Endothelial cell of umbilical vein (primary cell): ENCODE measurements around the gene NEMF. TPM values are rescaled to one million over a fixed set of nuclear protein-coding genes. Genes with fewer than 3 reads are reported as not detected.

Source experiments
- BruUV-seq: library from RNA; stranded (reverse); fragments of 400-500 nt; replicated peaks from 2 replicates; lab custom pipeline; 2021; lab: Mats Ljungman, UMichigan
- CTCF ChIA-PET: fragments of 300-600, 350-600 bp; sonication (Branson Sonifier 250); formaldehyde crosslinking; loops from one replicate; lab custom pipeline; 2021; ENCODE audit warnings: antibody characterized with exemption, inconsistent platforms; lab: Charles Lee
- POLR2A ChIA-PET: fragments of 300-600, 350-600 bp; sonication (Branson Sonifier 250); formaldehyde crosslinking; loops from one replicate; lab custom pipeline; 2021; ENCODE audit warnings: antibody characterized with exemption, inconsistent platforms; lab: Charles Lee
- DNase-seq: peaks from one replicate; pipeline ENCODE4 v3.0.0-alpha.2; 2011; ENCODE audit warnings: low read depth, low spot score
- FAIRE-seq: peaks from 2 replicates; lab custom pipeline; 2011; peaks lifted over from hg19 to GRCh38; lab: Jason Lieb, UNC
- H2AFZ ChIP-seq: 2 replicates; pipeline ENCODE4 v1.6.0; 2012; ENCODE audit warnings: low read depth, low read length, control low read depth, inconsistent platforms
- H3K27ac ChIP-seq: 2 replicates; pipeline ENCODE4 v1.5.1; 2011; ENCODE audit warnings: low read depth, mild to moderate bottlenecking, control low read depth, low read length, moderate library complexity; ENCODE audit not compliant: insufficient read depth
- H3K27me3 ChIP-seq, 2 experiments: 2 replicates each; pipeline versions ENCODE4 v1.6.0 to v1.6.1; 2011; ENCODE audit warnings: low read length in 2 of 2, mixed read lengths in 1 of 2; ENCODE audit not compliant: control insufficient read depth in 2 of 2, insufficient read depth in 2 of 2
- H3K36me3 ChIP-seq, 2 experiments: 2 replicates in 1 of 2; 3 replicates in 1 of 2; pipeline ENCODE4 v1.5.1; 2011; ENCODE audit warnings: low read length in 2 of 2, mild to moderate bottlenecking in 1 of 2, moderate library complexity in 1 of 2; ENCODE audit not compliant: control insufficient read depth in 2 of 2, insufficient read depth in 2 of 2; ENCODE audit errors: extremely low read depth in 1 of 2
- H3K4me1 ChIP-seq: 3 replicates; pipeline ENCODE4 v1.5.1; 2011; ENCODE audit warnings: mild to moderate bottlenecking, low read length; ENCODE audit not compliant: control insufficient read depth, insufficient read depth; ENCODE audit errors: extremely low read depth
- H3K4me2 ChIP-seq: 2 replicates; pipeline ENCODE4 v1.6.1; 2011; ENCODE audit warnings: low read length, control low read depth, mixed read lengths; ENCODE audit not compliant: insufficient read depth
- H3K4me3 ChIP-seq, 3 experiments: fragments of 200-600 bp in 1 of 3; sonication (generic), shearing (Covaris generic) in 1 of 3; replicated peaks in 1 of 3; 2 replicates each; pipeline ENCODE4 v1.5.1; 2011 to 2016; ENCODE audit warnings: control low read depth in 3 of 3, low read length in 3 of 3, mild to moderate bottlenecking in 2 of 3, inconsistent platforms in 1 of 3, low read depth in 1 of 3, moderate library complexity in 1 of 3; ENCODE audit not compliant: insufficient read depth in 1 of 3
- H3K79me2 ChIP-seq: 2 replicates; pipeline ENCODE4 v1.6.0; 2012; ENCODE audit warnings: low read length, inconsistent platforms; ENCODE audit not compliant: control insufficient read depth, insufficient read depth
- H3K9ac ChIP-seq: replicated peaks from 2 replicates; pipeline ENCODE3; 2011; ENCODE audit warnings: low read length, control low read depth; ENCODE audit not compliant: insufficient read depth; ENCODE audit errors: extremely low read depth
- H3K9me1 ChIP-seq: replicated peaks from 3 replicates; pipeline ENCODE4 v1.6.0; 2011; ENCODE audit warnings: mild to moderate bottlenecking, low read length; ENCODE audit not compliant: control insufficient read depth, insufficient read depth; ENCODE audit errors: extremely low read depth
- H3K9me3 ChIP-seq: replicated peaks from 2 replicates; pipeline ENCODE4 v1.5.1; 2012; ENCODE audit warnings: low read length, inconsistent platforms; ENCODE audit not compliant: control insufficient read depth, insufficient read depth
- H4K20me1 ChIP-seq: replicated peaks from 2 replicates; pipeline ENCODE3; 2011; ENCODE audit warnings: mild to moderate bottlenecking, low read length; ENCODE audit not compliant: control insufficient read depth, insufficient read depth; ENCODE audit errors: extremely low read depth
- EZH2 ChIP-seq: IDR thresholded peaks from 2 replicates; pipeline ENCODE4 v1.6.1; 2012; ENCODE audit warnings: borderline replicate concordance, low read depth, mild to moderate bottlenecking, moderate library complexity, low read length, inconsistent platforms; ENCODE audit not compliant: severe bottlenecking
- FOS ChIP-seq: IDR thresholded peaks from 2 replicates; pipeline ENCODE4 v1.6.1; 2011; ENCODE audit warnings: mild to moderate bottlenecking, low read length, moderate library complexity, borderline replicate concordance; ENCODE audit not compliant: insufficient read depth
- GATA2 ChIP-seq: IDR thresholded peaks from 2 replicates; pipeline ENCODE4 v1.7.0; 2011; ENCODE audit warnings: low read depth, mild to moderate bottlenecking, moderate library complexity, mixed read lengths, low read length; ENCODE audit not compliant: insufficient read length, insufficient read depth
- JUN ChIP-seq: IDR thresholded peaks from 2 replicates; pipeline ENCODE4 v1.6.1; 2011; ENCODE audit warnings: borderline replicate concordance, low read depth; ENCODE audit not compliant: insufficient read length, insufficient read depth
- MYC ChIP-seq: IDR thresholded peaks from one replicate; pipeline ENCODE4 v1.6.1; 2011; ENCODE audit warnings: mild to moderate bottlenecking, low read depth, low read length
- POLR2A ChIP-seq: IDR thresholded peaks from 2 replicates; pipeline ENCODE4 v1.6.1; 2012; ENCODE audit warnings: low read depth, mild to moderate bottlenecking, control low read depth, low read length
- POLR2AphosphoS5 ChIP-seq: IDR thresholded peaks from 2 replicates; pipeline ENCODE4 v1.6.1; 2012; ENCODE audit warnings: low read depth, mild to moderate bottlenecking, control low read depth, low read length, moderate library complexity; ENCODE audit not compliant: insufficient read depth
- dilution Hi-C: fragments of 300-500 bp; cut with MboI; formaldehyde crosslinking; loops from one replicate; pipeline ENCODE4 v1.15.0; 2019; ENCODE audit warnings: low sequenced_read_pairs; ENCODE audit not compliant: extremely low pct_ligation_motif_present
- intact Hi-C: fragments of 100-400 bp; cut with micrococcal nuclease; formaldehyde crosslinking; loops from one replicate; pipeline ENCODE4 v1.10.0; 2022
- polyA plus RNA-seq, 4 experiments: library from polyadenylated mRNA; depleted of rRNA in 3 of 4; stranded (reverse) in 3 of 4; unstranded in 1 of 4; fragments of >200 nt; gene quantifications; 2 replicates each; pipeline versions ENCODE4 v1.2.1 to v1.2.3, GENCODE V29; 2011 to 2012; ENCODE audit warnings: missing spikeins in 1 of 4
- total RNA-seq: library from RNA; stranded (reverse); gene quantifications from 2 replicates; pipeline ENCODE4 v1.2.3, GENCODE V29; 2021
- TF ChIP-seq, protein P1 (sequence below): IDR thresholded peaks from 2 replicates; pipeline ENCODE4 v1.6.1; 2011; ENCODE audit not compliant: insufficient read depth, insufficient read length
- TF ChIP-seq, protein P2 (sequence below), 2 donors: IDR thresholded peaks; 1 replicate in 1 of 2; 2 replicates in 1 of 2; pipeline ENCODE4 v1.5.1; 2011; ENCODE audit warnings: low read length in 2 of 2, mild to moderate bottlenecking in 2 of 2, moderate library complexity in 2 of 2, control low read depth in 1 of 2, inconsistent platforms in 1 of 2, low read depth in 1 of 2; ENCODE audit not compliant: insufficient read depth in 1 of 2; ENCODE audit errors: extremely low read depth in 1 of 2

NEMF gene
- total and polyA plus RNA-seq, 2 donors (not counting 3 experiments of a cell fraction or from before 2014, with no cell fraction given) = 12.2 to 71.4 TPM

DNA sequence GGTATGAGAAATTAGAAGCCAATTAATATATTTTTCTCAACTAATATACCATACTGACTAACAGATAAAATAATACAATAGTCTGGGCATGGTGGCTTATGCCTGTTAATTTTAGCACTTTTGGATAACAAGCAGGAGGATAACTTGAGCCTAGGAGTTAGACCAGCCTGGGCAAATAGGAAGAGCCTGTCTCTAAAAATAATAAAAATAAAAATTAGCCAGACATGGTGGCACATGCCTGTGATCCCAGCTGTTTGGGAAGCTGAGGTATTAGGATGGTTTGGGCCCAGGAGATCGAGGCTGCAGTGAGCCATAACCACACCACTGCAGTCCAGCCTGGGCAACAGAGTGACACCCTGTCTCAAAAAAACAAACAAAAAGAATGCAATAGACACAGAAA lies 60.0 kb downstream of the NEMF start:
- TF ChIP-seq POLR2AphosphoS5 (no peak), POLR2A (no peak), MYC (no peak), EZH2 (no peak), GATA2 (no peak), JUN (no peak), FOS (no peak)
- TF ChIP-seq, protein P1, sequence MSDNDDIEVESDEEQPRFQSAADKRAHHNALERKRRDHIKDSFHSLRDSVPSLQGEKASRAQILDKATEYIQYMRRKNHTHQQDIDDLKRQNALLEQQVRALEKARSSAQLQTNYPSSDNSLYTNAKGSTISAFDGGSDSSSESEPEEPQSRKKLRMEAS = no peak
- TF ChIP-seq, protein P2, sequence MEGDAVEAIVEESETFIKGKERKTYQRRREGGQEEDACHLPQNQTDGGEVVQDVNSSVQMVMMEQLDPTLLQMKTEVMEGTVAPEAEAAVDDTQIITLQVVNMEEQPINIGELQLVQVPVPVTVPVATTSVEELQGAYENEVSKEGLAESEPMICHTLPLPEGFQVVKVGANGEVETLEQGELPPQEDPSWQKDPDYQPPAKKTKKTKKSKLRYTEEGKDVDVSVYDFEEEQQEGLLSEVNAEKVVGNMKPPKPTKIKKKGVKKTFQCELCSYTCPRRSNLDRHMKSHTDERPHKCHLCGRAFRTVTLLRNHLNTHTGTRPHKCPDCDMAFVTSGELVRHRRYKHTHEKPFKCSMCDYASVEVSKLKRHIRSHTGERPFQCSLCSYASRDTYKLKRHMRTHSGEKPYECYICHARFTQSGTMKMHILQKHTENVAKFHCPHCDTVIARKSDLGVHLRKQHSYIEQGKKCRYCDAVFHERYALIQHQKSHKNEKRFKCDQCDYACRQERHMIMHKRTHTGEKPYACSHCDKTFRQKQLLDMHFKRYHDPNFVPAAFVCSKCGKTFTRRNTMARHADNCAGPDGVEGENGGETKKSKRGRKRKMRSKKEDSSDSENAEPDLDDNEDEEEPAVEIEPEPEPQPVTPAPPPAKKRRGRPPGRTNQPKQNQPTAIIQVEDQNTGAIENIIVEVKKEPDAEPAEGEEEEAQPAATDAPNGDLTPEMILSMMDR (IDR thresholded peaks at IDR 0.05; ENCODE audit: extremely low read depth in 1 of 2, insufficient read depth in 1 of 2, low read depth in 1 of 2, low read length in 2 of 2) = no peak
- H4K20me1 ChIP-seq = no peaks in the 10 kb centered on the region
- CTCF ChIA-PET = no interaction called here
- FAIRE-seq (no peak), DNase-seq (no peak)
- no peaks in the 10 kb centered on the region for H3K79me2 ChIP-seq
- H3K4me1 ChIP-seq = no peaks in the 10 kb centered on the region
- H3K36me3 ChIP-seq = peaks cover 10 to 28% of the 10 kb centered on the region in 2 experiments
- no peak overlapping the region for H3K9ac ChIP-seq
- intact Hi-C loops = no loop called here
- H2AFZ ChIP-seq = no peak overlapping the region
- no peak overlapping the region for H3K4me2 ChIP-seq
- POLR2A ChIA-PET = no interaction called here
- no peaks in the 10 kb centered on the region for H3K27me3 ChIP-seq
- no peak overlapping the region for H3K27ac ChIP-seq
- no peaks in the 10 kb centered on the region for H3K9me1 ChIP-seq
- H3K4me3 ChIP-seq = no peak overlapping the region
- no peaks in the 10 kb centered on the region for H3K9me3 ChIP-seq
- no TSS peak for BruUV-seq
- dilution Hi-C loops = no loop called here
